ENCODE results near the gene GIMAP6. TPM values are rescaled to one million over a fixed set of nuclear protein-coding genes. Genes with fewer than 3 reads are reported as not detected.
"Not testable (repeated sequence)": the region's sequence is repeated elsewhere in the genome, so short reads cannot be mapped to it uniquely, and the experiment has no call there.

The GIMAP6 gene
- total RNA-seq: 0.15 and 0.35 TPM in 2 replicates

- no peak for DNase-seq (ENCODE audit: low read depth)
Measured at GRCh38 chr7:150631866-150632864, at the start of gene GIMAP6. Gene GIMAP6, minus strand, starts transcription at chr7:150632385. Its CDS starts 2,243 bp downstream, at chr7:150630142.

GRCh38 chr7:150680364-150680763 lies 48.2 kb upstream of the GIMAP6 start:
- not testable (repeated sequence) for DNase-seq (ENCODE audit: low read depth)

- not testable (repeated sequence) for DNase-seq (ENCODE audit: low read depth)
Measured at GRCh38 chr7:150678601-150679000, 46.4 kb upstream of the GIMAP6 start.

- not testable (repeated sequence) for DNase-seq (ENCODE audit: low read depth)
Measured at GRCh38 chr7:150676854-150677253, 44.7 kb upstream of the GIMAP6 start.

GRCh38 chr7:150676276-150676675 lies 44.1 kb upstream of the GIMAP6 start:
- not testable (repeated sequence) for DNase-seq (ENCODE audit: low read depth)

- DNase-seq (ENCODE audit: low read depth): no peak
Measured at GRCh38 chr7:150675714-150676113, 43.5 kb upstream of the GIMAP6 start.

- not testable (repeated sequence) for DNase-seq (ENCODE audit: low read depth)
Measured at GRCh38 chr7:150671798-150672585, 39.8 kb upstream of the GIMAP6 start.

GRCh38 chr7:150668977-150669376 lies 36.8 kb upstream of the GIMAP6 start:
- DNase-seq (ENCODE audit: low read depth): no peak

GRCh38 chr7:150668472-150668911 lies 36.3 kb upstream of the GIMAP6 start:
- DNase-seq (ENCODE audit: low read depth): no peak

- DNase-seq (ENCODE audit: low read depth): no peak
Measured at GRCh38 chr7:150666412-150666811, 34.2 kb upstream of the GIMAP6 start.

- DNase-seq (ENCODE audit: low read depth): no peak
Measured at GRCh38 chr7:150665896-150666295, 33.7 kb upstream of the GIMAP6 start.

GRCh38 chr7:150665089-150665748 lies 33.0 kb upstream of the GIMAP6 start:
- no peak for DNase-seq (ENCODE audit: low read depth)

- DNase-seq (ENCODE audit: low read depth): no peak
Measured at GRCh38 chr7:150663802-150664494, 31.8 kb upstream of the GIMAP6 start.

GRCh38 chr7:150662821-150663220 lies 30.6 kb upstream of the GIMAP6 start:
- not testable (repeated sequence) for DNase-seq (ENCODE audit: low read depth)

- DNase-seq (ENCODE audit: low read depth): no peak
Measured at GRCh38 chr7:150660939-150661613, 28.9 kb upstream of the GIMAP6 start.

- no peak for DNase-seq (ENCODE audit: low read depth)
Measured at GRCh38 chr7:150657526-150657925, 25.3 kb upstream of the GIMAP6 start.

GRCh38 chr7:150656047-150656446 lies 23.9 kb upstream of the GIMAP6 start:
- no peak for DNase-seq (ENCODE audit: low read depth)

GRCh38 chr7:150654692-150655091 lies 22.5 kb upstream of the GIMAP6 start:
- DNase-seq (ENCODE audit: low read depth): no peak

- no peak for DNase-seq (ENCODE audit: low read depth)
Measured at GRCh38 chr7:150649080-150649385, 16.8 kb upstream of the GIMAP6 start.

- no peak for DNase-seq (ENCODE audit: low read depth)
Measured at GRCh38 chr7:150648353-150649079, 16.3 kb upstream of the GIMAP6 start.
